Suprapubic skin (tissue), 4 donors: ENCODE data around the gene PNLIPRP2. TPM values are rescaled to one million over a fixed set of nuclear protein-coding genes. Genes with fewer than 3 reads are reported as not detected.

Experiments
- DNase-seq, 2 donors: peaks; one replicate each; pipeline ENCODE4 v3.0.0-alpha.2; 2019; ENCODE audit warnings: low spot score in 2 of 2
- H3K27ac ChIP-seq: fragments of 200-600 bp; sonication (generic); one replicate; pipeline ENCODE4 v1.5.1; 2019
- H3K27me3 ChIP-seq: fragments of 200-600 bp; sonication (generic); one replicate; pipeline ENCODE4 v1.5.1; 2019
- H3K36me3 ChIP-seq: fragments of 200-600 bp; sonication (generic); one replicate; pipeline ENCODE4 v1.5.1; 2019
- H3K4me1 ChIP-seq: fragments of 200-600 bp; sonication (generic); one replicate; pipeline ENCODE4 v1.5.1; 2019
- H3K4me3 ChIP-seq: fragments of 200-600 bp; sonication (generic); one replicate; pipeline ENCODE4 v1.5.1; 2019; ENCODE audit warnings: mild to moderate bottlenecking
- H3K9me3 ChIP-seq: fragments of 200-600 bp; sonication (generic); one replicate; pipeline ENCODE4 v1.5.1; 2019
- CTCF ChIP-seq, 2 donors: fragments of 200-600 bp in 1 of 2; fragments of 450-650 bp in 1 of 2; sonication (generic) in 1 of 2; IDR thresholded peaks; one replicate each; pipeline ENCODE4 v1.5.1; 2016 to 2019; ENCODE audit warnings: antibody characterized with exemption in 2 of 2, mild to moderate bottlenecking in 1 of 2, moderate library complexity in 1 of 2
- EP300 ChIP-seq: sonication (generic); formaldehyde crosslinking; IDR thresholded peaks from one replicate; pipeline ENCODE4 v1.6.1; 2017; ENCODE audit warnings: antibody characterized with exemption
- POLR2A ChIP-seq, 2 donors: fragments of 450-650 bp; IDR thresholded peaks; one replicate each; pipeline ENCODE4 v1.6.1; 2017; ENCODE audit warnings: antibody characterized with exemption in 2 of 2, mild to moderate bottlenecking in 2 of 2, moderate library complexity in 2 of 2
- POLR2AphosphoS5 ChIP-seq, 3 donors: sonication (generic); formaldehyde crosslinking; IDR thresholded peaks; one replicate each; pipeline ENCODE4 v1.6.1; 2017; ENCODE audit warnings: antibody characterized with exemption in 3 of 3
- WGBS: methylation state at CpG from one replicate; pipeline ENCODE4 v1.1.5; 2018; 5-methylcytosine and 5-hydroxymethylcytosine counted together
- total RNA-seq, 4 donors: library from RNA; depleted of rRNA; stranded (reverse); fragments of >200 nt; gene quantifications; one replicate each; pipeline ENCODE4 v1.1.0, GENCODE V29; 2016

PNLIPRP2 gene
- total RNA-seq, 4 donors from 2014 or later = not detected

- Histone ChIP-seq H3K4me3 (no peak overlapping the region), H3K27me3 (peaks cover 3% of the 10 kb centered on the region), H3K9me3 (no peaks in the 10 kb centered on the region), H3K27ac (no peak overlapping the region), H3K36me3 (no peaks in the 10 kb centered on the region), H3K4me1 (no peaks in the 10 kb centered on the region)
- DNase-seq = no peak
- TF ChIP-seq CTCF (IDR thresholded peaks at IDR 0.05) = no peak
- TF ChIP-seq EP300 = no peak
- TF ChIP-seq POLR2AphosphoS5 (IDR thresholded peaks at IDR 0.05) = no peak
- no peak for TF ChIP-seq POLR2A (IDR thresholded peaks at IDR 0.05)
- WGBS = 54% methylated on average over 4 of the region's 4 CpGs
These were observed 34.1 kb downstream of the PNLIPRP2 start for GRCh38 chr10:116654816-116655215.

GRCh38 chr10:116655568-116655967 lies 34.8 kb downstream of the PNLIPRP2 start:
- Histone ChIP-seq H3K4me1 (no peaks in the 10 kb centered on the region), H3K9me3 (no peaks in the 10 kb centered on the region), H3K27ac (no peak overlapping the region), H3K27me3 (peaks cover 3% of the 10 kb centered on the region), H3K4me3 (no peak overlapping the region), H3K36me3 (no peaks in the 10 kb centered on the region)
- TF ChIP-seq EP300 (no peak), POLR2A (IDR thresholded peaks at IDR 0.05) (no peak), CTCF (IDR thresholded peaks at IDR 0.05) (no peak), POLR2AphosphoS5 (IDR thresholded peaks at IDR 0.05) (no peak)
- no peak for DNase-seq
- 43% methylated on average over 2 of the region's 2 CpGs for WGBS

GRCh38 chr10:116656044-116656443 lies 35.3 kb downstream of the PNLIPRP2 start:
- H3K27ac ChIP-seq = no peak overlapping the region
- H3K36me3 ChIP-seq = no peaks in the 10 kb centered on the region
- H3K4me3 ChIP-seq = no peak overlapping the region
- H3K27me3 ChIP-seq = peaks cover 3% of the 10 kb centered on the region
- H3K4me1 ChIP-seq = no peaks in the 10 kb centered on the region
- DNase-seq = no peak
- 67% methylated on average over 4 of the region's 4 CpGs for WGBS
- no peaks in the 10 kb centered on the region for H3K9me3 ChIP-seq
- TF ChIP-seq POLR2AphosphoS5 (IDR thresholded peaks at IDR 0.05) (no peak), EP300 (no peak)

GRCh38 chr10:116657863-116658551 lies 37.3 kb downstream of the PNLIPRP2 start:
- Histone ChIP-seq H3K4me1 (no peaks in the 10 kb centered on the region), H3K9me3 (no peaks in the 10 kb centered on the region), H3K27me3 (peaks cover 3% of the 10 kb centered on the region), H3K27ac (no peak overlapping the region), H3K36me3 (no peaks in the 10 kb centered on the region), H3K4me3 (no peak overlapping the region)
- TF ChIP-seq CTCF (IDR thresholded peaks at IDR 0.05) (no peak), EP300 (no peak), POLR2A (IDR thresholded peaks at IDR 0.05) (no peak), POLR2AphosphoS5 (IDR thresholded peaks at IDR 0.05) (no peak)
- no peak for DNase-seq
- 82% methylated on average over 5 of the region's 5 CpGs for WGBS

- H3K4me3 ChIP-seq = no peak overlapping the region
- 85% methylated on average over 10 of the region's 10 CpGs for whole genome bisulfite sequencing
- H3K27ac ChIP-seq = no peak overlapping the region
- no peaks in the 10 kb centered on the region for H3K36me3 ChIP-seq
- H3K27me3 ChIP-seq = peaks cover 3% of the 10 kb centered on the region
- DNase-seq = no peak
- no peaks in the 10 kb centered on the region for H3K9me3 ChIP-seq
- no peak for TF ChIP-seq CTCF (IDR thresholded peaks at IDR 0.05)
- H3K4me1 ChIP-seq = no peaks in the 10 kb centered on the region
These were observed 38.4 kb downstream of the PNLIPRP2 start for GRCh38 chr10:116659049-116659670.
